Tibial nerve (tissue), 4 donors: Measurements from ENCODE around the gene C9orf78. TPM values are rescaled to one million over a fixed set of nuclear protein-coding genes. Genes with fewer than 3 reads are reported as not detected.

Experiments
- DNase-seq, 2 donors: peaks; one replicate each; pipeline ENCODE4 v3.0.0-alpha.2; 2019; ENCODE audit warnings: low spot score in 2 of 2
- H3K27ac ChIP-seq, 4 donors: fragments of 200-600 bp; sonication (generic) in 3 of 4; one replicate each; pipeline ENCODE4 v1.5.1; 2017 to 2019; ENCODE audit warnings: mild to moderate bottlenecking in 1 of 4
- H3K27me3 ChIP-seq, 2 donors: fragments of 200-600 bp; sonication (generic) in 1 of 2; one replicate each; pipeline versions ENCODE4 v1.5.1 to v1.6.0; 2017 to 2019
- H3K36me3 ChIP-seq, 3 donors: fragments of 200-600 bp; sonication (generic); one replicate each; pipeline ENCODE4 v1.5.1; 2018 to 2019
- H3K4me1 ChIP-seq, 4 donors: fragments of 200-600 bp; sonication (generic) in 3 of 4; one replicate each; pipeline ENCODE4 v1.5.1; 2017 to 2019
- H3K4me3 ChIP-seq, 4 donors: fragments of 200-600 bp; sonication (generic) in 3 of 4; one replicate each; pipeline ENCODE4 v1.5.1; 2017 to 2019; ENCODE audit warnings: mild to moderate bottlenecking in 1 of 4, moderate library complexity in 1 of 4
- H3K9me3 ChIP-seq, 4 donors: fragments of 200-600 bp; sonication (generic) in 3 of 4; one replicate each; pipeline ENCODE4 v1.5.1; 2017 to 2019
- CTCF ChIP-seq, 5 experiments: fragments of 200-600 bp in 3 of 5; fragments of 450-650 bp in 2 of 5; sonication (generic) in 3 of 5; IDR thresholded peaks; one replicate each; pipeline ENCODE4 v1.5.1; 2016 to 2019; ENCODE audit warnings: antibody characterized with exemption in 5 of 5, mild to moderate bottlenecking in 3 of 5, moderate library complexity in 2 of 5
- EP300 ChIP-seq, 2 donors: sonication (generic); formaldehyde crosslinking; IDR thresholded peaks; one replicate each; pipeline ENCODE4 v1.6.1; 2017; ENCODE audit warnings: antibody characterized with exemption in 2 of 2, mild to moderate bottlenecking in 1 of 2
- POLR2A ChIP-seq, 2 donors: fragments of 450-650 bp; IDR thresholded peaks; one replicate each; pipeline ENCODE4 v1.6.1; 2017; ENCODE audit warnings: antibody characterized with exemption in 2 of 2, mild to moderate bottlenecking in 2 of 2, moderate library complexity in 2 of 2
- WGBS, 2 donors: methylation state at CpG; one replicate each; pipeline ENCODE4 v1.1.5; 2018; 5-methylcytosine and 5-hydroxymethylcytosine counted together
- total RNA-seq, 4 donors: library from RNA; depleted of rRNA; stranded (reverse); fragments of >200 nt; gene quantifications; one replicate each; pipeline ENCODE4 v1.1.0, GENCODE V29; 2016

Gene C9orf78
- total RNA-seq, 4 donors from 2014 or later, result 44.4 to 61.2 (median 52.7) TPM

GRCh38 chr9:129823542-129823934, 11.5 kb downstream of the C9orf78 start:
- Histone ChIP-seq H3K4me3 (peak overlapping the region; percentile 59 to 97 (median 77)), H3K4me1 (peaks cover 0 to 11% (median 3%) of the 10 kb centered on the region in 4 donors), H3K27me3 (no peaks in the 10 kb centered on the region), H3K9me3 (no peaks in the 10 kb centered on the region), H3K27ac (peak overlapping the region; percentile 8 to 88 (median 70)), H3K36me3 (peaks cover 0 to 58% (median 10%) of the 10 kb centered on the region in 3 donors)
- 0% methylated on average over 5 of the region's 15 CpGs; no CpG with 5 or more reads in 1 of the 2 donors for whole genome bisulfite sequencing, 2 donors
- TF ChIP-seq CTCF (IDR thresholded peaks at IDR 0.05) (no peak), EP300 (IDR thresholded peaks at IDR 0.05) (no peak), POLR2A (IDR thresholded peaks at IDR 0.05) (no peak)
- DNase-seq, result no peak

GRCh38 chr9:129822898-129823541, 12.1 kb downstream of the C9orf78 start:
- Histone ChIP-seq H3K4me1 (peaks cover 0 to 11% (median 3%) of the 10 kb centered on the region in 4 donors), H3K27ac (peak overlapping the region in 3 of 4 donors; percentile 69 to 88 (median 71)), H3K36me3 (peaks cover 0 to 58% (median 10%) of the 10 kb centered on the region in 3 donors), H3K4me3 (peak overlapping the region; percentile 59 to 97 (median 77)), H3K27me3 (no peaks in the 10 kb centered on the region), H3K9me3 (no peaks in the 10 kb centered on the region)
- 18 to 23% methylated on average over 17 to 26 of the region's 26 CpGs for WGBS, 2 donors
- no peak for DNase-seq
- TF ChIP-seq EP300 (IDR thresholded peaks at IDR 0.05) (no peak), CTCF (IDR thresholded peaks at IDR 0.05) (no peak), POLR2A (IDR thresholded peaks at IDR 0.05) (no peak)

GRCh38 chr9:129816501-129817435, 18.3 kb downstream of the C9orf78 start:
- Histone ChIP-seq H3K4me3 (no peak overlapping the region), H3K36me3 (peaks cover 0 to 97% (median 14%) of the 10 kb centered on the region in 3 donors), H3K27ac (no peak overlapping the region), H3K4me1 (no peaks in the 10 kb centered on the region), H3K9me3 (no peaks in the 10 kb centered on the region), H3K27me3 (no peaks in the 10 kb centered on the region)
- no peak for TF ChIP-seq POLR2A (IDR thresholded peaks at IDR 0.05)
- no peak for TF ChIP-seq EP300 (IDR thresholded peaks at IDR 0.05)
- no peak for TF ChIP-seq CTCF (IDR thresholded peaks at IDR 0.05)
- WGBS, 2 donors, result 87 to 90% methylated on average over 14 of the region's 14 CpGs
- DNase-seq, result no peak

GRCh38 chr9:129815278-129815677, 19.8 kb downstream of the C9orf78 start:
- whole genome bisulfite sequencing, 2 donors, result 81 to 90% methylated on average over 11 of the region's 11 CpGs
- DNase-seq, result no peak
- no peaks in the 10 kb centered on the region for H3K9me3 ChIP-seq
- H3K27me3 ChIP-seq, result no peaks in the 10 kb centered on the region
- no peak overlapping the region for H3K27ac ChIP-seq
- H3K4me3 ChIP-seq, result no peak overlapping the region
- TF ChIP-seq EP300 (IDR thresholded peaks at IDR 0.05) (no peak), POLR2A (IDR thresholded peaks at IDR 0.05) (no peak), CTCF (IDR thresholded peaks at IDR 0.05) (no peak)
- H3K36me3 ChIP-seq, result peaks cover 0 to 97% (median 4%) of the 10 kb centered on the region in 3 donors
- no peaks in the 10 kb centered on the region for H3K4me1 ChIP-seq
